SU-DHL-6 (cell line): ENCODE results near the gene GLG1.

Source experiments
- H2AFZ ChIP-seq: fragments of 200-600 bp; sonication (generic); 2 replicates; pipeline ENCODE4 v1.6.1; 2014; ENCODE audit warnings: low read depth, mild to moderate bottlenecking, moderate library complexity, mixed read lengths, antibody characterized with exemption, low read length; ENCODE audit not compliant: severe bottlenecking
- H3F3A ChIP-seq: fragments of 200-600 bp; shearing (Covaris generic); 2 replicates; pipeline ENCODE4 v1.6.0; 2016; ENCODE audit warnings: antibody characterized with exemption, mild to moderate bottlenecking; ENCODE audit not compliant: insufficient read depth
- H3K27ac ChIP-seq: fragments of 200-600 bp; sonication (generic); 2 replicates; pipeline ENCODE4 v1.5.1; 2016; ENCODE audit warnings: low read depth, mild to moderate bottlenecking, low read length, moderate library complexity, mixed read lengths
- H3K27me3 ChIP-seq: fragments of 200-600 bp; sonication (generic), shearing (Covaris generic); 2 replicates; pipeline ENCODE4 v1.6.0; 2014; ENCODE audit warnings: mild to moderate bottlenecking, low read length
- H3K36me3 ChIP-seq: fragments of 200-600 bp; sonication (generic); 2 replicates; pipeline ENCODE4 v1.6.1; 2014; ENCODE audit warnings: mild to moderate bottlenecking, low read length, mixed read lengths
- H3K4me2 ChIP-seq: fragments of 300-600, 200-600 bp; shearing (Covaris generic), sonication (generic); 2 replicates; pipeline ENCODE4 v1.6.0; 2014; ENCODE audit warnings: low read length, low read depth, mild to moderate bottlenecking; ENCODE audit not compliant: poor library complexity, severe bottlenecking
- H3K4me3 ChIP-seq: fragments of 200-600 bp; sonication (generic); 2 replicates; pipeline ENCODE4 v1.5.1; 2014; ENCODE audit warnings: antibody characterized with exemption, low read length, mild to moderate bottlenecking, mixed read lengths; ENCODE audit not compliant: insufficient read depth, poor library complexity, severe bottlenecking
- H3K79me2 ChIP-seq: fragments of 200-600 bp; sonication (generic); 2 replicates; pipeline ENCODE4 v1.6.1; 2014; ENCODE audit warnings: mild to moderate bottlenecking, low read length, moderate library complexity; ENCODE audit not compliant: insufficient read depth
- H3K9ac ChIP-seq: fragments of 200-600 bp; sonication (generic); 2 replicates; pipeline ENCODE4 v1.7.0; 2014; ENCODE audit warnings: mild to moderate bottlenecking, low read length
- H3K9me2 ChIP-seq: fragments of 200-600 bp; sonication (generic); replicated peaks from 2 replicates; pipeline ENCODE4 v1.6.1; 2014; ENCODE audit warnings: low read length; ENCODE audit not compliant: insufficient read depth
- H3K9me3 ChIP-seq: fragments of 200-600 bp; sonication (generic); 2 replicates; pipeline ENCODE4 v1.6.1; 2014; ENCODE audit warnings: low read length, mixed read lengths; ENCODE audit not compliant: insufficient read depth
- H4K20me1 ChIP-seq: fragments of 200-600 bp; sonication (generic); 2 replicates; pipeline ENCODE4 v1.6.1; 2014; ENCODE audit warnings: low read depth, mild to moderate bottlenecking, antibody characterized with exemption, low read length, moderate library complexity, mixed read lengths
- EZH2phosphoT487 ChIP-seq: fragments of 200-600 bp; sonication (generic), shearing (Covaris generic); conservative IDR thresholded peaks from 2 replicates; pipeline ENCODE4 v1.6.1; 2018; ENCODE audit warnings: mild to moderate bottlenecking, antibody characterized with exemption, low read length, moderate library complexity, mixed read lengths
- TF ChIP-seq, protein P1 (sequence below): fragments of 200-600 bp; sonication (generic); IDR thresholded peaks from one replicate; pipeline ENCODE4 v1.5.1; 2017; ENCODE audit warnings: antibody characterized with exemption, mild to moderate bottlenecking, low read length, moderate library complexity; ENCODE audit not compliant: insufficient read depth, poor library complexity, severe bottlenecking

Gene GLG1

DNA sequence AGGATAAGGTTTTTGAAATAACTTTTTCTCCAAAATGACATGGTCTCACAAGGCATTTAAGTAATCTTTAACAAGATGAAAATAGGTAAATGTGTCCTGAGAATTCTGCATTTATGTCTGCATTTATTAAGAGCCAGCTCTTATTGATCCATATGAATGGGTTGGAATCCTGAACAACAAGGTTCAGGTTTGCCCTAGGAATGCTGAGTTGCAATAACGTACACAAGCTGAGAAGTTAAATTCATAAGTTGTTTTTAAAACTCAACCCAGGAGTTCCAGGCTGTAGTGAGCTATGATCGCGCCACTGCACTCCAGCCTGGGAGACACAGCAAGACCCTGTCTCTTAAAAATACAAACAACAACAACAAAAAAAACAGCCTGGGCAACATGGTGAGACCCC lies 28.1 kb downstream of the GLG1 start:
- Histone ChIP-seq H3K4me2 (no peak overlapping the region), H3F3A (no peaks in the 10 kb centered on the region)

DNA sequence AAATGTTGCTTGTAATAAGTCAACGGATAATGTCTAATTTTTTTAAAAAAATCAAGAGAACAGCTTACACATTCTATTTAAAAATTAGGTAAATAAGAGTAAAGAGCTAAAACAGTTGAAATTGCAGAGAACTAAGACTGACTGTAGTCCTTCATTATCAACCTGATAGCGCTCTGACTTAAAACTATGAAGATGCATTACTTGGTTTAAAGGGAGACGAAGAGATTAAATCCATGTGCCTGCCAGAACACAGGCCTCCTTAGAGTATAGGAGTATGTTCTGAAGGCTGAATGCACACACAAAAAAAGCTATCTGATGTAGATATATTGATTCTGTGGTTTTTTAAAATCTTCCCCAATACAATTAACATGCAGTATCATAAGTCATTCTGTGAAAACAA lies 28.5 kb downstream of the GLG1 start:
- peaks cover 19% of the 10 kb centered on the region for H3K79me2 ChIP-seq
- no peak overlapping the region for H3K27ac ChIP-seq
- H3K9me3 ChIP-seq: no peaks in the 10 kb centered on the region
- H3K27me3 ChIP-seq: no peaks in the 10 kb centered on the region
- no peaks in the 10 kb centered on the region for H3K9me2 ChIP-seq
- no peak overlapping the region for H2AFZ ChIP-seq
- no peak overlapping the region for H3K4me3 ChIP-seq
- H3K9ac ChIP-seq: no peak overlapping the region
- H3K4me2 ChIP-seq: no peak overlapping the region
- TF ChIP-seq EZH2phosphoT487: no peak
- TF ChIP-seq, protein P1, sequence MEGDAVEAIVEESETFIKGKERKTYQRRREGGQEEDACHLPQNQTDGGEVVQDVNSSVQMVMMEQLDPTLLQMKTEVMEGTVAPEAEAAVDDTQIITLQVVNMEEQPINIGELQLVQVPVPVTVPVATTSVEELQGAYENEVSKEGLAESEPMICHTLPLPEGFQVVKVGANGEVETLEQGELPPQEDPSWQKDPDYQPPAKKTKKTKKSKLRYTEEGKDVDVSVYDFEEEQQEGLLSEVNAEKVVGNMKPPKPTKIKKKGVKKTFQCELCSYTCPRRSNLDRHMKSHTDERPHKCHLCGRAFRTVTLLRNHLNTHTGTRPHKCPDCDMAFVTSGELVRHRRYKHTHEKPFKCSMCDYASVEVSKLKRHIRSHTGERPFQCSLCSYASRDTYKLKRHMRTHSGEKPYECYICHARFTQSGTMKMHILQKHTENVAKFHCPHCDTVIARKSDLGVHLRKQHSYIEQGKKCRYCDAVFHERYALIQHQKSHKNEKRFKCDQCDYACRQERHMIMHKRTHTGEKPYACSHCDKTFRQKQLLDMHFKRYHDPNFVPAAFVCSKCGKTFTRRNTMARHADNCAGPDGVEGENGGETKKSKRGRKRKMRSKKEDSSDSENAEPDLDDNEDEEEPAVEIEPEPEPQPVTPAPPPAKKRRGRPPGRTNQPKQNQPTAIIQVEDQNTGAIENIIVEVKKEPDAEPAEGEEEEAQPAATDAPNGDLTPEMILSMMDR: no peak
- no peaks in the 10 kb centered on the region for H3K36me3 ChIP-seq
- H4K20me1 ChIP-seq: peaks cover 4% of the 10 kb centered on the region; the same call in 1 of the 2 replicates
- no peaks in the 10 kb centered on the region for H3F3A ChIP-seq

More for the DNA sequence above, 28.1 kb downstream of the GLG1 start:
- H3K4me3 ChIP-seq: no peak overlapping the region
- TF ChIP-seq, protein P1: no peak
- TF ChIP-seq EZH2phosphoT487: no peak
- peaks cover 4% of the 10 kb centered on the region; the same call in 1 of the 2 replicates for H4K20me1 ChIP-seq
- no peaks in the 10 kb centered on the region for H3K9me3 ChIP-seq
- H3K36me3 ChIP-seq: no peaks in the 10 kb centered on the region
- no peak overlapping the region for H3K27ac ChIP-seq
- H2AFZ ChIP-seq: no peak overlapping the region
- no peaks in the 10 kb centered on the region for H3K27me3 ChIP-seq
- peaks cover 15% of the 10 kb centered on the region for H3K79me2 ChIP-seq
- H3K9ac ChIP-seq: no peak overlapping the region
- H3K9me2 ChIP-seq: no peaks in the 10 kb centered on the region

- no peaks in the 10 kb centered on the region for H3K27me3 ChIP-seq
- H3K4me2 ChIP-seq: no peak overlapping the region
- H2AFZ ChIP-seq: no peak overlapping the region
- H3K4me3 ChIP-seq: no peak overlapping the region
- H3F3A ChIP-seq: no peaks in the 10 kb centered on the region
- no peaks in the 10 kb centered on the region for H3K9me3 ChIP-seq
- H3K9ac ChIP-seq: no peak overlapping the region
- H3K27ac ChIP-seq: no peak overlapping the region
- peaks cover 22% of the 10 kb centered on the region for H3K79me2 ChIP-seq
- no peaks in the 10 kb centered on the region for H3K36me3 ChIP-seq
- H4K20me1 ChIP-seq: peaks cover 4% of the 10 kb centered on the region; the same call in 1 of the 2 replicates
- no peak for TF ChIP-seq EZH2phosphoT487
- TF ChIP-seq, protein P1: no peak
- H3K9me2 ChIP-seq: no peaks in the 10 kb centered on the region
Measured at GRCh38 chr16:74577882-74578366, 29.0 kb downstream of the GLG1 start.
